GM12878 (cell line): ENCODE measurements around the gene BTNL2. TPM values are rescaled to one million over a fixed set of nuclear protein-coding genes. Genes with fewer than 3 reads are reported as not detected.

ENCODE experiments used
- ASH2L ChIP-seq: fragments of 300-600, 200-600 bp; sonication (generic); IDR thresholded peaks from 2 replicates; pipeline ENCODE4 v1.6.1; 2017; ENCODE audit warnings: low read depth, mild to moderate bottlenecking, borderline replicate concordance
- BCL3 ChIP-seq: IDR thresholded peaks from 2 replicates; pipeline ENCODE4 v1.6.1; 2011; ENCODE audit warnings: borderline replicate concordance, low read depth, mild to moderate bottlenecking, moderate library complexity, low read length; ENCODE audit not compliant: insufficient read depth, poor library complexity, severe bottlenecking
- ETV6 ChIP-seq, 2 experiments: fragments of 450-650 bp in 1 of 2; IDR thresholded peaks in 1 of 2; conservative IDR thresholded peaks in 1 of 2; 2 replicates each; pipeline ENCODE4 v1.6.1; 2014; ENCODE audit warnings: antibody characterized with exemption in 1 of 2, borderline replicate concordance in 1 of 2, low read depth in 1 of 2, mild to moderate bottlenecking in 1 of 2, moderate library complexity in 1 of 2
- MTA3 ChIP-seq: IDR thresholded peaks from 2 replicates; pipeline ENCODE4 v1.6.1; 2012; ENCODE audit warnings: low read length, inconsistent platforms, borderline replicate concordance
- NKRF ChIP-seq: fragments of 450-650 bp; conservative IDR thresholded peaks from 2 replicates; pipeline ENCODE4 v1.6.1; 2017; ENCODE audit warnings: mild to moderate bottlenecking, moderate library complexity
- NR2C1 ChIP-seq: fragments of 450-650 bp; IDR thresholded peaks from 2 replicates; pipeline ENCODE4 v1.6.1; 2017; ENCODE audit warnings: antibody characterized with exemption, mild to moderate bottlenecking, moderate library complexity
- PAX8 ChIP-seq: fragments of 450-650 bp; IDR thresholded peaks from 2 replicates; pipeline ENCODE4 v1.6.1; 2017; ENCODE audit warnings: mild to moderate bottlenecking, moderate library complexity
- RELA ChIP-seq: fragments of 450-650 bp; IDR thresholded peaks from 2 replicates; pipeline ENCODE4 v1.8.0; 2014; ENCODE audit warnings: borderline replicate concordance; ENCODE audit not compliant: partially characterized antibody
- REST ChIP-seq: IDR thresholded peaks from 2 replicates; pipeline ENCODE4 v1.6.1; 2012; ENCODE audit warnings: mild to moderate bottlenecking, low read depth, low read length
- STAT1 ChIP-seq: fragments of 450-650 bp; conservative IDR thresholded peaks from 2 replicates; pipeline ENCODE4 v1.6.1; 2014; ENCODE audit warnings: antibody characterized with exemption, mild to moderate bottlenecking
- USF1 ChIP-seq: IDR thresholded peaks from 2 replicates; pipeline ENCODE4 v1.6.1; 2011; ENCODE audit warnings: borderline replicate concordance, low read depth, mild to moderate bottlenecking, moderate library complexity, mixed read lengths, low read length; ENCODE audit not compliant: insufficient read depth; ENCODE audit errors: extremely low read length
- ZNF622 ChIP-seq: fragments of 450-650 bp; IDR thresholded peaks from 2 replicates; pipeline ENCODE4 v1.6.1; 2017; ENCODE audit warnings: mild to moderate bottlenecking, inconsistent platforms
- polyA plus RNA-seq, 11 experiments: library from polyadenylated mRNA; depleted of rRNA in 4 of 11; unstranded in 6 of 11; stranded (reverse) in 5 of 11; fragments of >200 nt; fragmentation: Nextera tagmentation in 4 of 11; fragmentation: Illumina TruSeq in 1 of 11; extraction: Ambion mirVana in 4 of 11; extraction: Trizol in 1 of 11; gene quantifications; 1 replicate in 1 of 11; 2 replicates in 10 of 11; pipeline versions ENCODE4 v1.2.1 to v1.2.3, GENCODE V29; 2011 to 2016; ENCODE audit warnings: inconsistent platforms in 2 of 11, missing spikeins in 2 of 11, low read depth in 1 of 11
- total RNA-seq, 4 experiments: library from RNA; depleted of rRNA in 3 of 4; stranded (reverse); fragments of >200 nt in 3 of 4; fragmentation: Illumina TruSeq in 1 of 4; extraction: Trizol in 1 of 4; gene quantifications; 2 replicates each; pipeline versions ENCODE4 v1.2.1 to v1.2.3, GENCODE V29; 2013 to 2021
- TF ChIP-seq, protein P1 (sequence below): fragments of 450-650 bp; IDR thresholded peaks from 2 replicates; pipeline ENCODE4 v1.6.1; 2017; ENCODE audit warnings: mild to moderate bottlenecking, moderate library complexity
- TF ChIP-seq, protein P2 (sequence below): fragments of 450-650 bp; IDR thresholded peaks from 2 replicates; pipeline ENCODE4 v1.6.1; 2017; ENCODE audit warnings: mild to moderate bottlenecking

BTNL2 gene
- total and polyA plus RNA-seq, 10 of the 15 experiments (the other 5 are each of a cell fraction or from before 2014, with no cell fraction given): 0.11 to 0.29 (median 0.26) TPM; not detected in 5

- TF ChIP-seq, protein P1, sequence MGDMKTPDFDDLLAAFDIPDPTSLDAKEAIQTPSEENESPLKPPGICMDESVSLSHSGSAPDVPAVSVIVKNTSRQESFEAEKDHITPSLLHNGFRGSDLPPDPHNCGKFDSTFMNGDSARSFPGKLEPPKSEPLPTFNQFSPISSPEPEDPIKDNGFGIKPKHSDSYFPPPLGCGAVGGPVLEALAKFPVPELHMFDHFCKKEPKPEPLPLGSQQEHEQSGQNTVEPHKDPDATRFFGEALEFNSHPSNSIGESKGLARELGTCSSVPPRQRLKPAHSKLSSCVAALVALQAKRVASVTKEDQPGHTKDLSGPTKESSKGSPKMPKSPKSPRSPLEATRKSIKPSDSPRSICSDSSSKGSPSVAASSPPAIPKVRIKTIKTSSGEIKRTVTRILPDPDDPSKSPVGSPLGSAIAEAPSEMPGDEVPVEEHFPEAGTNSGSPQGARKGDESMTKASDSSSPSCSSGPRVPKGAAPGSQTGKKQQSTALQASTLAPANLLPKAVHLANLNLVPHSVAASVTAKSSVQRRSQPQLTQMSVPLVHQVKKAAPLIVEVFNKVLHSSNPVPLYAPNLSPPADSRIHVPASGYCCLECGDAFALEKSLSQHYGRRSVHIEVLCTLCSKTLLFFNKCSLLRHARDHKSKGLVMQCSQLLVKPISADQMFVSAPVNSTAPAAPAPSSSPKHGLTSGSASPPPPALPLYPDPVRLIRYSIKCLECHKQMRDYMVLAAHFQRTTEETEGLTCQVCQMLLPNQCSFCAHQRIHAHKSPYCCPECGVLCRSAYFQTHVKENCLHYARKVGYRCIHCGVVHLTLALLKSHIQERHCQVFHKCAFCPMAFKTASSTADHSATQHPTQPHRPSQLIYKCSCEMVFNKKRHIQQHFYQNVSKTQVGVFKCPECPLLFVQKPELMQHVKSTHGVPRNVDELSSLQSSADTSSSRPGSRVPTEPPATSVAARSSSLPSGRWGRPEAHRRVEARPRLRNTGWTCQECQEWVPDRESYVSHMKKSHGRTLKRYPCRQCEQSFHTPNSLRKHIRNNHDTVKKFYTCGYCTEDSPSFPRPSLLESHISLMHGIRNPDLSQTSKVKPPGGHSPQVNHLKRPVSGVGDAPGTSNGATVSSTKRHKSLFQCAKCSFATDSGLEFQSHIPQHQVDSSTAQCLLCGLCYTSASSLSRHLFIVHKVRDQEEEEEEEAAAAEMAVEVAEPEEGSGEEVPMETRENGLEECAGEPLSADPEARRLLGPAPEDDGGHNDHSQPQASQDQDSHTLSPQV: no peak
- TF ChIP-seq, protein P2, sequence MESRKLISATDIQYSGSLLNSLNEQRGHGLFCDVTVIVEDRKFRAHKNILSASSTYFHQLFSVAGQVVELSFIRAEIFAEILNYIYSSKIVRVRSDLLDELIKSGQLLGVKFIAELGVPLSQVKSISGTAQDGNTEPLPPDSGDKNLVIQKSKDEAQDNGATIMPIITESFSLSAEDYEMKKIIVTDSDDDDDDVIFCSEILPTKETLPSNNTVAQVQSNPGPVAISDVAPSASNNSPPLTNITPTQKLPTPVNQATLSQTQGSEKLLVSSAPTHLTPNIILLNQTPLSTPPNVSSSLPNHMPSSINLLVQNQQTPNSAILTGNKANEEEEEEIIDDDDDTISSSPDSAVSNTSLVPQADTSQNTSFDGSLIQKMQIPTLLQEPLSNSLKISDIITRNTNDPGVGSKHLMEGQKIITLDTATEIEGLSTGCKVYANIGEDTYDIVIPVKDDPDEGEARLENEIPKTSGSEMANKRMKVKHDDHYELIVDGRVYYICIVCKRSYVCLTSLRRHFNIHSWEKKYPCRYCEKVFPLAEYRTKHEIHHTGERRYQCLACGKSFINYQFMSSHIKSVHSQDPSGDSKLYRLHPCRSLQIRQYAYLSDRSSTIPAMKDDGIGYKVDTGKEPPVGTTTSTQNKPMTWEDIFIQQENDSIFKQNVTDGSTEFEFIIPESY: no peak
- TF ChIP-seq REST: no peak
- no peak for TF ChIP-seq PAX8
- TF ChIP-seq NKRF: no peak
- TF ChIP-seq BCL3: no peak
- TF ChIP-seq STAT1: peak; percentile 68; the same call in 1 of the 2 replicates
- no peak for TF ChIP-seq RELA
- no peak for TF ChIP-seq ASH2L
- no peak for TF ChIP-seq NR2C1
- TF ChIP-seq ZNF622: no peak
- TF ChIP-seq USF1: no peak
- TF ChIP-seq ETV6 (conservative IDR thresholded peaks at IDR 0.05 in 1 of 2, IDR thresholded peaks at IDR 0.05 in 1 of 2; ENCODE audit: borderline replicate concordance in 1 of 2, low read depth in 1 of 2): no peak
- no peak for TF ChIP-seq MTA3
Measured at GRCh38 chr6:32413427-32414047, 6.6 kb upstream of the BTNL2 start (continued).
